ENCODE results near the gene TANGO2.

TANGO2 gene

GRCh38 chr22:20055654-20056053 is 34.7 kb downstream of the TANGO2 start:
- H3K36me3 ChIP-seq (ENCODE audit: control insufficient read depth, insufficient read depth, low read length), result no peaks in the 10 kb centered on the region
- no peaks in the 10 kb centered on the region for H3K27me3 ChIP-seq (ENCODE audit: control insufficient read depth, insufficient read depth, low read length)
- H3K4me1 ChIP-seq (ENCODE audit: control insufficient read depth, insufficient read depth, low read length), result peaks cover 11% of the 10 kb centered on the region

GRCh38 chr22:20056161-20056560 is 35.3 kb downstream of the TANGO2 start:
- Histone ChIP-seq H3K4me3 (ENCODE audit: low read length) (no peak overlapping the region), H3K36me3 (ENCODE audit: control insufficient read depth, insufficient read depth, low read length) (no peaks in the 10 kb centered on the region), H3K9ac (ENCODE audit: low read length) (no peak overlapping the region), H3K27me3 (ENCODE audit: control insufficient read depth, insufficient read depth, low read length) (no peaks in the 10 kb centered on the region), H3K4me1 (ENCODE audit: control insufficient read depth, insufficient read depth, low read length) (peaks cover 11% of the 10 kb centered on the region), H3K9me3 (ENCODE audit: control insufficient read depth, low read length) (no peaks in the 10 kb centered on the region)

More at GRCh38 chr22:20055654-20056053, 34.7 kb downstream of the TANGO2 start:
- Histone ChIP-seq H3K9ac (ENCODE audit: low read length) (no peak overlapping the region), H3K9me3 (ENCODE audit: control insufficient read depth, low read length) (no peaks in the 10 kb centered on the region), H3K4me3 (ENCODE audit: low read length) (no peak overlapping the region)

GRCh38 chr22:20056696-20057386 is 35.9 kb downstream of the TANGO2 start:
- H3K9ac ChIP-seq (ENCODE audit: low read length), result no peak overlapping the region
- no peak overlapping the region for H3K4me3 ChIP-seq (ENCODE audit: low read length)
- peaks cover 11% of the 10 kb centered on the region for H3K4me1 ChIP-seq (ENCODE audit: control insufficient read depth, insufficient read depth, low read length)
- H3K27me3 ChIP-seq (ENCODE audit: control insufficient read depth, insufficient read depth, low read length), result no peaks in the 10 kb centered on the region
- H3K36me3 ChIP-seq (ENCODE audit: control insufficient read depth, insufficient read depth, low read length), result no peaks in the 10 kb centered on the region
- H3K9me3 ChIP-seq (ENCODE audit: control insufficient read depth, low read length), result no peaks in the 10 kb centered on the region

DNA sequence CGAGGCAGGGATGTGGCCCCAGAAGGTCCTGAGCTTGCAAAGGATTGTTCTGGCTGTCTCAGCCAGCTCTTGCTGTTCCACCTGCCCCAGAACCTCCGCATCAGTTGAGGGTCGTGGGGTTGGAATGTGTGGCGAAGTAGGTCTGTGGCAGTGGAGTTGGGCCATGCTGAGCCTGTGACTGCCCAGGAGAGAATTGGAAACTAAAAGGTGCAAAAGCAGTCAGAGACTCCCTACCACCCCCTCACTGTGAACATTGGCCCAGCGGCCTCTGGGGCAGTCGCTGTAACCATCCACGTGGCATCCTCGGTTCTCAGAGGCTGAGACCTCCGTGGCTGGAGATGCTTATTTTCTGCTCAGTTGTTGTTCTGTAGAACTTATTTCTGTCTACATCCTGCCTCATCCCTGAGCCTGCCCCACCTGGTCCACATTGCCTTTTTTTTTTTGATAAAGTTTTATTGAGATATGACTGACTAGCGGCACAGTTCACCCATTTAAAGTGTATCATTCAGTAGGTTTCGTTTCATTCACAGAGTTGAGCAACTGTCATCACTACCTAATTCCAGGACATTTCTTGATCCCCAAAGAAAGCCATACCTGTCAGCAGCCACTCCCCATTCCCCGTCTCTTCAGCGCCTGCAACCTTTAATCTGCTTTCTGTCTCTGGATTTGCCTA is 36.8 kb downstream of the TANGO2 start:
- Histone ChIP-seq H3K9ac (ENCODE audit: low read length) (no peak overlapping the region), H3K36me3 (ENCODE audit: control insufficient read depth, insufficient read depth, low read length) (no peaks in the 10 kb centered on the region), H3K4me1 (ENCODE audit: control insufficient read depth, insufficient read depth, low read length) (peaks cover 4% of the 10 kb centered on the region), H3K9me3 (ENCODE audit: control insufficient read depth, low read length) (no peaks in the 10 kb centered on the region), H3K27me3 (ENCODE audit: control insufficient read depth, insufficient read depth, low read length) (no peaks in the 10 kb centered on the region), H3K4me3 (ENCODE audit: low read length) (no peak overlapping the region)

- H3K9me3 ChIP-seq (ENCODE audit: control insufficient read depth, low read length), result no peaks in the 10 kb centered on the region
- no peaks in the 10 kb centered on the region for H3K27me3 ChIP-seq (ENCODE audit: control insufficient read depth, insufficient read depth, low read length)
- no peak overlapping the region for H3K4me3 ChIP-seq (ENCODE audit: low read length)
- no peaks in the 10 kb centered on the region for H3K4me1 ChIP-seq (ENCODE audit: control insufficient read depth, insufficient read depth, low read length)
- no peaks in the 10 kb centered on the region for H3K36me3 ChIP-seq (ENCODE audit: control insufficient read depth, insufficient read depth, low read length)
- no peak overlapping the region for H3K9ac ChIP-seq (ENCODE audit: low read length)
These were observed 38.3 kb downstream of the TANGO2 start for GRCh38 chr22:20058989-20059770.

GRCh38 chr22:20060700-20061480 is 40.0 kb downstream of the TANGO2 start:
- Histone ChIP-seq H3K9ac (ENCODE audit: low read length) (no peak overlapping the region), H3K9me3 (ENCODE audit: control insufficient read depth, low read length) (no peaks in the 10 kb centered on the region), H3K4me1 (ENCODE audit: control insufficient read depth, insufficient read depth, low read length) (no peaks in the 10 kb centered on the region), H3K4me3 (ENCODE audit: low read length) (no peak overlapping the region), H3K27me3 (ENCODE audit: control insufficient read depth, insufficient read depth, low read length) (no peaks in the 10 kb centered on the region), H3K36me3 (ENCODE audit: control insufficient read depth, insufficient read depth, low read length) (peaks cover 5% of the 10 kb centered on the region)

GRCh38 chr22:20061481-20061861 is 40.6 kb downstream of the TANGO2 start:
- peaks cover 5% of the 10 kb centered on the region for H3K36me3 ChIP-seq (ENCODE audit: control insufficient read depth, insufficient read depth, low read length)

GRCh38 chr22:20062043-20062765 is 41.3 kb downstream of the TANGO2 start:
- Histone ChIP-seq H3K9ac (ENCODE audit: low read length) (no peak overlapping the region), H3K4me1 (ENCODE audit: control insufficient read depth, insufficient read depth, low read length) (no peaks in the 10 kb centered on the region), H3K36me3 (ENCODE audit: control insufficient read depth, insufficient read depth, low read length) (peaks cover 5% of the 10 kb centered on the region), H3K27me3 (ENCODE audit: control insufficient read depth, insufficient read depth, low read length) (no peaks in the 10 kb centered on the region), H3K4me3 (ENCODE audit: low read length) (no peak overlapping the region), H3K9me3 (ENCODE audit: control insufficient read depth, low read length) (no peaks in the 10 kb centered on the region)

More at GRCh38 chr22:20061481-20061861, 40.6 kb downstream of the TANGO2 start:
- no peaks in the 10 kb centered on the region for H3K4me1 ChIP-seq (ENCODE audit: control insufficient read depth, insufficient read depth, low read length)
- no peak overlapping the region for H3K9ac ChIP-seq (ENCODE audit: low read length)
- no peak overlapping the region for H3K4me3 ChIP-seq (ENCODE audit: low read length)
- H3K9me3 ChIP-seq (ENCODE audit: control insufficient read depth, low read length), result no peaks in the 10 kb centered on the region
- no peaks in the 10 kb centered on the region for H3K27me3 ChIP-seq (ENCODE audit: control insufficient read depth, insufficient read depth, low read length)

DNA sequence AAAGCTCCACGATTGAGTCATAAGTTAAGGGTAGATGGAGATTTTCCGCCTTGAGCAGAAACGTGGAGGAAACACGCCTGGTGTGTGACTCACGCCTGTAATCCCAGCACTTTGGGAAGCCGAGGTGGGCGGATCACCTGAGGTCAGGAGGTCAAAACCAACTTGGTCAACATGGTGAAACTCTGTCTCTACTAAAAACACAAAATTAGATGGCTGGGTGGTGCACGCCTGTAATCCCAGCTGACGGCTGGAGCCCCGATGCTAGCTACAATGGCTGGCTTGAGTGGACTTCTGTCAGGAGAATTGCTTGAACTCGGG is 41.8 kb downstream of the TANGO2 start:
- H3K4me1 ChIP-seq (ENCODE audit: control insufficient read depth, insufficient read depth, low read length), result no peaks in the 10 kb centered on the region
- H3K9ac ChIP-seq (ENCODE audit: low read length), result no peak overlapping the region
- H3K9me3 ChIP-seq (ENCODE audit: control insufficient read depth, low read length), result no peaks in the 10 kb centered on the region
- no peaks in the 10 kb centered on the region for H3K27me3 ChIP-seq (ENCODE audit: control insufficient read depth, insufficient read depth, low read length)
- H3K36me3 ChIP-seq (ENCODE audit: control insufficient read depth, insufficient read depth, low read length), result peaks cover 5% of the 10 kb centered on the region
- no peak overlapping the region for H3K4me3 ChIP-seq (ENCODE audit: low read length)

- peaks cover 5% of the 10 kb centered on the region for H3K36me3 ChIP-seq (ENCODE audit: control insufficient read depth, insufficient read depth, low read length)
- H3K27me3 ChIP-seq (ENCODE audit: control insufficient read depth, insufficient read depth, low read length), result no peaks in the 10 kb centered on the region
- no peak overlapping the region for H3K4me3 ChIP-seq (ENCODE audit: low read length)
- no peaks in the 10 kb centered on the region for H3K9me3 ChIP-seq (ENCODE audit: control insufficient read depth, low read length)
- no peak overlapping the region for H3K9ac ChIP-seq (ENCODE audit: low read length)
- H3K4me1 ChIP-seq (ENCODE audit: control insufficient read depth, insufficient read depth, low read length), result no peaks in the 10 kb centered on the region
These were observed 42.6 kb downstream of the TANGO2 start for GRCh38 chr22:20063271-20064139.

DNA sequence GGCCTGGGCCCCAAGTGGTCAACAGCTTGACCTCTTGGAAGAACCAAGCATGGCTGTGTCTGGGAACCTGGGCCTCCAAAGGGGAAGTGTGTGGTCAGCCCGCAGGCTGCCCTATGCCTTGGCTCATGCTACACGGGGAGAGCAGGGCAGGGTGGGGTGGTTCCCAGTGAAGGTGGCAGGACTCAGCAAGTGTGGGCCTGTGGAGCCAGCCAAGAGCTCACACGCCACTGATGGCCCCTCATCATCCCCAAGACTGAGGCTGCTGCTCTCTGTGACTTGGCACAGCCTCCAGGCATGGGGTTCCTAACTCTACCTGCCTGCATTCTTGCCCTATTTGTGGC is 43.2 kb downstream of the TANGO2 start:
- Histone ChIP-seq H3K27me3 (ENCODE audit: control insufficient read depth, insufficient read depth, low read length) (no peaks in the 10 kb centered on the region), H3K36me3 (ENCODE audit: control insufficient read depth, insufficient read depth, low read length) (peaks cover 5% of the 10 kb centered on the region), H3K4me3 (ENCODE audit: low read length) (no peak overlapping the region), H3K9me3 (ENCODE audit: control insufficient read depth, low read length) (no peaks in the 10 kb centered on the region), H3K9ac (ENCODE audit: low read length) (no peak overlapping the region), H3K4me1 (ENCODE audit: control insufficient read depth, insufficient read depth, low read length) (no peaks in the 10 kb centered on the region)

Data from mucosa of stomach (tissue), 1 donor.